GM13977 (cell line): ENCODE measurements around the gene TEDDM1.

Source experiments
- DNase-seq: peaks from one replicate; pipeline ENCODE4 v3.0.0; 2012; ENCODE audit warnings: low spot score
- CTCF ChIP-seq: IDR thresholded peaks from 2 replicates; pipeline ENCODE4 v1.5.1; 2012; ENCODE audit warnings: mild to moderate bottlenecking, control low read depth; ENCODE audit not compliant: insufficient read depth; ENCODE audit errors: extremely low read depth, missing control alignments
- in situ Hi-C: fragments of 300-500 bp; cut with MboI; formaldehyde crosslinking; loops from one replicate; pipeline ENCODE4 v1.12.0; 2022; ENCODE audit warnings: low sequenced_read_pairs, low pct_unique_long_range_greater_than_20kb, mixed read lengths, inconsistent platforms; ENCODE audit not compliant: unreplicated experiment

TEDDM1 gene

DNA sequence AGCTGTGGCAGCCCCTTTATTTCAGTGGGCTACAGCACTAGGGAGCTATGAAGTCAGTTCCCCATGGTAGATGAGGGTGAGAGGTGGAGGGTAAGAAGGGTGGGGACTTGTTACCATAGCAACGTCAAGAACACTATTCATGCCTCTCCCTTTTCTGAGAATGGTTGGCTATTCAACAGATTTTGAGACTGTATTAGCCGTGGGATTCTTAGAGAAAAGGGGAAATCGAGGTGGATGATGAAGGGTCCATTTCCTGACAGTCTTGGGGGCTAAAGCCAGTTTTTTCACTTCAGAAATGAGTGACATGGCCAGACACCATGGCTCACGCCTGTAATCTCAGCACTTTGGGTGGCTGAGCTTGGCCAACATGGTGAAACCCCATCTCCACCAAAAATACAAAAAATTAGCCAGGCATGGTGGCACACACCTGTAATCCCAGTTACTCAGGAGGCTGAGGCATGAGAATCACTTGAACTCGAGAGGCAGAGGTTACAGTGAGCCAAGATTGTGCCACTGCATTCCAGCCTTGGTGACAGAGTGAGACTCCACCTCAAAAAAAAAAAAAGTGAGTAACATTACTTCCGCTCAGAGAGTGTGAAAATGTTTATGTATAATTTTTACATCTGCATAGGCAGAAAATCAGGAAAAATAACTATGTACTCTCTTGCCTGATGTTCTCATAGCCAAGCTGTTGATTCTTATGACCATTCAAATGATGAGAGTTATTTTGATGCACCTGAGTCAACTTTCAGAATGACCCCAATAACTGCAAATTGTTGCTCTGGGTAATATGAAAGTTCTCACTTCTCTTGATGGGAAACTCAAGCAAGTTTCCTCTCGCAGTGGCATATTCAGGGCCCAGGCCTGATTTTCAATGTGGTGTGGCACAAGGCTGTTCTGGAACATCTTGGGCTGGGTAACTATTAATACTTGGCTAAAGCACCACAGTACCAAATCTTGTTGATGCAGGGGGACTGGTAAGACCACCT lies 26.3 kb upstream of the TEDDM1 start:
- TF ChIP-seq CTCF, result no peak
- peak; percentile 66 for DNase-seq
- in situ Hi-C loops, result no loop called here

GRCh38 chr1:182415789-182416188 lies 15.3 kb upstream of the TEDDM1 start:
- in situ Hi-C loops, result no loop called here
- no peak for DNase-seq
- TF ChIP-seq CTCF, result no peak

DNA sequence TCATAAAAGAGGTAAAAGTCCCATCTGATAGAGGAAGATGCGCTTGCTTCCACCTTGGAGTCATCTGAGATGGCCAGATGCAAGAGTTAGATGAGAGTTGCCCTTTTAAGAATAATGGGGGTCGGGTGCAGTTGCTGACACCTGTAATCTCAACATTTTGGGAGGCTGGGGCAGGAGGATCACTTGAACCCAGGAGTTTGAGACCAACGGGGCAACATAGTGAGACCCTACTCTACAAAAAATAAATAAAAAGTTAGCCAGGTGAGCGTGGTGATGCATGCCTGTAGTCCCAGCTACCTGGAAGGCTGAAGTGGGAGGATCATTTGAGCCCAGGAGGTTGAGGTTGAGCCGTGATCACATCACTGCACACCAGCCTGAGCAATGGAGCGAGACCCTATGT lies 13.5 kb upstream of the TEDDM1 start:
- in situ Hi-C loops, result no loop called here
- no peak for TF ChIP-seq CTCF
- no peak for DNase-seq

DNA sequence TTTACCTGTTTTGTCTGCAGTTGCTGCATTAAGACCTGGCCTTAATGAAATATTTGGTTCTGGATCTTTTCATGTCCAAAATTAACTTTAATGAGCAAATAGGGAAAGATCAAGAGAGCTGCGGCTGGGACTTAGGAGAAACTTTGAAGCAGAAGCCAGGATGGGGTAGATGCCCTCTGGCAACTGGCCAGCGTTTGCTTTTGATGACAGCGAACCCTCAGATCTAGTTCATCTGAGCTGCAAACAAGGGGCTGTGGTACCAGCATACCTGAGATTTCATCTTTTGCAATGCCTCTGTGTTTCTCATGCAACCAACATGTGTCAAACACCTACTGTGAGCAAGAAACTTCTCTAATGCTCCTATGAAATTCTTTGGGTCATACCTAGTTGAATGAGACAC lies 13.0 kb upstream of the TEDDM1 start:
- TF ChIP-seq CTCF, result no peak
- in situ Hi-C loops, result no loop called here
- DNase-seq, result no peak

GRCh38 chr1:182410620-182411273 lies 10.3 kb upstream of the TEDDM1 start:
- in situ Hi-C loops, result no loop called here
- no peak for DNase-seq
- TF ChIP-seq CTCF, result no peak

GRCh38 chr1:182410138-182410537 lies 9.7 kb upstream of the TEDDM1 start:
- in situ Hi-C loops, result no loop called here
- no peak for TF ChIP-seq CTCF
- no peak for DNase-seq
